ENCODE measurements around the gene PCAT6.
A peak's percentile ranks its signal among the peaks of the same experiment; 100 is the strongest.
"Not testable (repeated sequence)": the region's sequence is repeated elsewhere in the genome, so short reads cannot be mapped to it uniquely, and the experiment has no call there.

PCAT6 gene

DNA sequence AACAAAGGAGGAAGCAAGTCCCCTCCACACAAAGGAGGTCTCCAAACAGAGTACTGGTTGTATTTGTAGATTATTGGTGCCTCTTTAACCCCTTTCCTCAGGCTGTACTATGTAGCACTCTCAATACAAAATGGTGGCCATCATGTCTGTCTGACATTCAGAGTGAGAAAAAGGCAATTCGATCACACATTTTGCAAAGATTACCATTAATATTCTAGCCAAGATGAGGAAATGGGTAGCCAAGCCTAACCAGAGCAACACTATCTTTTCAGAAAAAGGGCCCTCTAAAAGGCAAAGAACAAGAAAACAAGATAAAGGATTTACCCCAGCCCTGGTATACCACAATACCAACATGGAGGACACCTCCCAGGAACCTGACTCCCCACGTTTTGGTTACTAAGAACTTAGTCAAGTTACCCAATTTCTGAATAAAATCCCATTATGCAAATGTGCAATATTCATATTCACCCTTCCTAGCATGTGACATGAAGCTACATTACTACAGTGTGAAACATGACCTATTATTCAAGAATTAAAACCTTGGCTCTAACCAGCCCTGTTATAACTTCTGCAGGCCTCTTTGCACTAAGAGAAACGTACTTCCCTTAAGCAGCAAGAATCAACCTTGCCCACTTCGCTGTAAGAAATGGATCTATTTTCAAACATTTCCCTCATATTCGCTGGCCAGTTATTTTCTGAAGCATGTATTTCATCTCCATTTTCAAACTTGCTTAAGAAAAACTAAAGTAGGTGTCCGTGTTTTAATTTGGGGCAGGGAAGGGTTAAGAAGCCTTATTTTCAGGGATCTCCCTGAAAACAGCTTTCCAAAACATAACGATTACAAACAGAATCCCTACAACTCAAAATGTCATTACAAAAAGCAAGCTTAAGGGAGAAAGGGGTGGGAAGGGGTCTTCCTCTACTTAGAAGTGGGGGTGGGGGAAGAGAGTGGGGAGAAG lies 4.6 kb upstream of the PCAT6 start:
- peak; percentile 45 for DNase-seq
- in situ Hi-C loops (cut with MboI; ENCODE audit: low pct_unique_long_range_greater_than_20kb, low sequenced_read_pairs) = no loop called here

DNA sequence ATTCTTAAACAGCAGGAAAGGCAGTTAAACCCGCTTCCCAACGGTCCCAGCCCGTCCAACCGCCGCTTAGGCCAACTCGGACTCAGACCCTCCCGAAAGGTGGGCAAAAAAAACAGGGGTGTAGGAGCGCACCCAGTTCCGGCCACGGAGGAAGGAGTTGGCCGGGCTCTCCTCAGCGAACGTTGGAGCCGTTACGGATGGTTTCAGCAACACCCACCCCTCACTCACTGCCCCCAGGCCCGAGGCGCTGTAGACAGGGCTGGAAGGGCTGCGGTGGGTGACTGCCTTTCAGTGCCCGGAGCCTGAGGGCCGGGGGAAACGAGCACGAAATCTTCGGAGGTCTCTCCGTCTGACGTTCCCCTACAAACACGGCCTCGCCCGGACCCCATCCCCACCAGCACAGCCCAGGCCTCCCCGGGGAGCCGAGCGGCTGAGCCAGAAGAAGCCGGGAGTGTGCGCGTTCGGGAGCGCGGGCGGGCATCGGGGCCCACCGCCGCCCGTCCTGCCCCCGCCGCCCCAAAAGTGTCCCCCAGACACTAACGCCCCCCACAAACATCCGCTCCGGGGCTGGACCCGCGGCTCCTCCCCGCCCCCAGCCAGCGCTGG lies 3.8 kb upstream of the PCAT6 start:
- in situ Hi-C loops (cut with MboI; ENCODE audit: low pct_unique_long_range_greater_than_20kb, low sequenced_read_pairs) = no loop called here
- peak; percentile 63 for DNase-seq

DNA sequence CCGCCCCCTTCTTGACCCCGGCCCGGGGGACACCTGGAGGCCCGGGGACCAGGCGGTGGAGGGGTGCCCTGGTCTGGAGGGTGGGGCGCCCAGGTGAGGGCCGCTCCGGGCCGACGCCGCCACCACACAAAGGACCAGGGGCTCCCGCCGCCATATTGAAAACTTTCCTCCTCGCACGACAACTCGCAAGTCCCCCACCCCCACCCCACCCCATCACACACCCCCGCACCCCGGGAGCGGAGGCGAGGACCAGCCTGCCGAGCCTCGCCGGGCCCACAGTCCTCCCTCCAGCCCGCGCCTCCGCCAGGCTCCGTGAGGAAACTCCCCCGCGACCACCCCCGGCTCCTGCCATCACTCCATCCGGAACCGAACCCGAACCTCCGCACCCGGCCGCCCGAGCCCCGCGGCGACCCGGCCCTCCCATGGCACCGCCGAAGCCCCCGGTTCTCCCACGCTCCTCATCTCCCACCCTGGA lies 3.3 kb upstream of the PCAT6 start:
- no peak for DNase-seq
- in situ Hi-C loops (cut with MboI; ENCODE audit: low pct_unique_long_range_greater_than_20kb, low sequenced_read_pairs) = no loop called here

DNA sequence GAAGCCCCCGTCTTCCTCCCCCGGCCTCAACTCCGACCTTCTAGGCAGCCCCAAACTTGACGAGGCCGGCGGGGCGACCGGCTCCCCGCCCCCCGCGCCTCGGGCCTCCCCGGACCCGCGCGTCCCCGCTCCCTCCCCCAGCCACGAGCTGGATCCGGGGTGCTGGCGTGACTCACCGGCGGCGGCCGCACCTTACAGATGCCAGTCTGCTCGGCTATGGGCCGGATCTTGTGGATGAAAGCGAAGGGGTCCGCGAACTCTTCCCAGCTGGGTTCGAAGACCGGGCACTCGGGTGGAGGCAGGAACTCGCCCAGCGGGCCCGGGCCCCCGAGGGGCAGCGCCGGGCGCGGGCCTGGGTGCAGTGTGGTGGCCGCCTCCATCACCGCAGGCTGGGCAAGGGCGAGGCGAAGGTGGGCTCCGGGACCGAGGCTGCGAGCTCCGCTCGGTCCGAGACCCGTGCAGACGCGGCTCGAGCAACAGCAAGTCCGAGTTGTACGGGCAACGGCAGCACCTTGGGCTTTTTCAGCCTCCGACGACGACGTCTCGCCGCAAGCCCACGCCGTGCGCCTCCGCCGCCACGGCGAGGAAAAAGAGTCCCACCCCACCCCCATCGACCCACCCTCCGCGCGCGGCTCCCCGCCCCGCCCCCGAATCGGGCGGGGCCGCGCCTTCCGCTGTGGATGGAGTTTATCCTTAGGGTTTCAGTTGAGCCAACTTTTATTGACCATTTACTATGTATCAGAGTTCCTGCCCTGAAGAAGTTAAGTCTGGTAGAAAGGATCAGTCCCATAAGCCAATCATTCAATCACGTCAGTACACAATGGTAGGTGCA lies 2.6 kb upstream of the PCAT6 start, which contains the start of gene KDM5B:
Gene KDM5B, minus strand, starts transcription at position 496 of the 832 bp plus-strand sequence. Its CDS starts 116 bp downstream, at position 380.
- in situ Hi-C loops (cut with MboI; ENCODE audit: low pct_unique_long_range_greater_than_20kb, low sequenced_read_pairs) = no loop called here
- peak; percentile 61 for DNase-seq

DNA sequence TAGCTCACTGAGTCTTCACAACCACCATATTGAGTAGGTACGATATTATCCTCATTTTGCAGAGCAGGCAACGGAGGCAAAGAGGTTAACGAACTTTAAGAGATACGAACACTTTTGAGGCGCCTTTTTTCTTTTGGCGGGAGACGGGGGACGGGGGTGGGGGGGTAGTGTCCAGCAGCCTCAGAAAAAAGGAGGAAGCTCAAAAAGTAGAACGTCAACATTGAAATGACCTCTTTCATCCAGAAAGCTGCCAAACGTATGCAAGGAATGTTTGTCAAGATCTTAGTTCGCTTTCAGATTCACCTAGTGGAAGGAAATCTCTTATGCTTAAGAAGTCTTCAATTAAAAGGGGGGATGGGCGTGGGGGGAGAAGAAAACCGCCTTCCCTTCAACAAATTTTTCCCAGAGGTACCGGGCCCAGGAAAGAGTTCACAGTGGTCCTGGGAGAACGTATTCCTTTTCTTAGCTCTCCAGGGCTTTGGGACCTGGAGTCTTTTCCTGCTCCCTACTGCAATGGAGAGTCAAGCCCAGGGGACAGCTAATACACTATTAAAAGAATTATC lies 1.1 kb upstream of the PCAT6 start:
- in situ Hi-C loops (cut with MboI; ENCODE audit: low pct_unique_long_range_greater_than_20kb, low sequenced_read_pairs) = no loop called here
- DNase-seq = no peak

DNA sequence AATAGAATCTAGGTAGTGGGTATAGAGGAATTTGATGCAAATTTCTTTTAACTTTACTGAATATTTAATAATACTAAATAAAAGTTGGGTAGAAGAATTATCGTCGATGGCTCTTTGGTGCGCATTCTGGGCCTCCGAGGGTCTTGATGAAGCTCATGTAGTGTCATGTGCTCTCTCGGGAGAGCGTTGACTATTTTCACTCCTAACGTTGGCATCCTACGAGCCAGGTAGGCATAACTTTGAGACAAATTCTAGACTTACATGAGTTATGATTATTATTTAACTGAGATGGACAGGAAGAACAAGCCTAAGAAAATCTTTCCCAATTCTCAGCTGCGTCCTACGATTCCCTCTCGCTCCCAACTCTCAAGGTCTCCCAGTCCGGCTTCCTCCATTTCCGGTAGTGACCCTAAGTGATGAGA lies 550 bp upstream of the PCAT6 start:
- no peak for DNase-seq
- in situ Hi-C loops (cut with MboI; ENCODE audit: low pct_unique_long_range_greater_than_20kb, low sequenced_read_pairs) = no loop called here

DNA sequence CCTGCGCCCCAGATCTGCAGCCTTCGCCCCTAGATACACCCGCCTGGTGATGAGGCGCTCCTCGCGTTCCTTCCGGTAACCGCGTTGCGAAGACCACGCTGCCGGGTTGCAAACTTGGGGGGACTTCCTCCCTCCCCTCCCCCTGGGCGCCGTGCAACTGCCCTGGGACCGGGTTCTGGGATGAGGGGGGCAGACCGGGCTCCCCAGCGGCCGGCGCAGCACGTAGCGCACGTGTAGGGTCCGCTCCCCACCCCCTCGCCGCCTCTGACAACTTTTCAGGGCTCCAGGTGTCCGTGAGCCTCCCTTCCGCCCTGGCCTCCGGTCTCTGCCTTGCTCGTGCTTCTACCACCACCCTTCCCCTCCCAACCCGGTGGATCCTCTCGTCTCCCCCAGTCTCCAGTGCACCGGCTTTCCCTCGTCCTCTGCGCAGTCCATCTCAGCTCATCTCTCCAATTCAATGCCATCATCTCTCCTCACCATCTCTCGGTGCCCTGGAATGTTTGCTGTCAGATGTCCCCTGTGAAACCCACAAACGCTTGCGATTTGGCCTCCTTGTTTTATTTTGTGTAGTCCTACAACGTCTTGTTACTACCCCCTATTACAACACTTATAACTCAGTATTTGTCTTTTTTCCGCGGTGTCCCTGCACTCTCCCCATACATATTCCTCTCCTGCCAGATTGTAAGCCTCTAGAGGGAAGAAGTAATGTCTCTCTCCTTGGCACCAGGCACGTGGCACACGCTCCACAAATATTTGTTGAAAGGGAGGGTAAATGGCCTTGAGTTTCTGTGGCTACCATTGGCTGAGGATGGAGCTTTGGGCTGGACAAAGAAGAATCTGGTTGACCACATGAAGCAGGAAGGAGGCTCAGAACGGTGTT lies 782 bp downstream of the PCAT6 start:
- DNase-seq = no peak

DNA sequence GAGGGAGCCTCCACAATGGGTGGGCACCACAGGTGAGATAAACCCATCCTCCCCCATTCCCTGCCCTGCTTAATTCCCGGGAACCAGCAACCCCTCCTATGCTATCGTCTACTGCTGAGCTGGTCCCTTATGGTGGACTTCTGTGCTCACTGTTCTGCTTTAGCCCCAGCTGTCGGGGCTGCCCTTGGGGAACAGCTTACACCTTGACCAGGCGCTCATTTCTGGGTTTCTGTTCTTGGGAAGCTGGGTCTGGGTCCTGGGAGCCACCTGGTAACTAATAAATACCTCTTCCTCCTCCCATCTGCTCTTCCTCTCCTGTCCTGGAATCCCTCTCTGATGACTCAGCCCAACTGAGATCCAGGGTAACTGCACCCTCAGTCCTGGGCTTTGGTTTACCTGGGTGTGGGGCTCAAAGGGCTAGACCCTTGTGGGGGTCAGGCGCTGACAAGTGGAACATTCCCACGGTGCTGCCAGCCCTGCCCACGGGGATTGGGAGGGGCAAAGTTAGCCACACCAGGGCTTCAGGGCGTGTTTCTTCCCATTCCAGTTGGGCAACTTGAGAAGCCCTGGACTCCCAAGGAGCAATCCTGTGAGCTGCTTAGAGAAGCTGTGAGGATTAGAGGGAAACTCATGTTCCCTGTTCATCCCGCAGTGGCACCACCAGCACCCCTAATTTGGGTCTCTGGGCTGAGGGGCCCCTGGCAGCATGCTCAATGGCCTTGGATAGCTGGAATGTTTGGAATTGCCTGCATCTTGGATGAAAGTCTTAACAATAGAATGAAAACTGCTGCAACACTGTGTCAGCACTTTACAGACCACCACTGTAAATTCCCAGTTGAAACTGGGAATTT lies 1.6 kb downstream of the PCAT6 start:
- in situ Hi-C loops (cut with MboI; ENCODE audit: low pct_unique_long_range_greater_than_20kb, low sequenced_read_pairs) = no loop called here
- no peak for DNase-seq

More for the DNA sequence above, 782 bp downstream of the PCAT6 start:
- in situ Hi-C loops (cut with MboI; ENCODE audit: low pct_unique_long_range_greater_than_20kb, low sequenced_read_pairs) = no loop called here

DNA sequence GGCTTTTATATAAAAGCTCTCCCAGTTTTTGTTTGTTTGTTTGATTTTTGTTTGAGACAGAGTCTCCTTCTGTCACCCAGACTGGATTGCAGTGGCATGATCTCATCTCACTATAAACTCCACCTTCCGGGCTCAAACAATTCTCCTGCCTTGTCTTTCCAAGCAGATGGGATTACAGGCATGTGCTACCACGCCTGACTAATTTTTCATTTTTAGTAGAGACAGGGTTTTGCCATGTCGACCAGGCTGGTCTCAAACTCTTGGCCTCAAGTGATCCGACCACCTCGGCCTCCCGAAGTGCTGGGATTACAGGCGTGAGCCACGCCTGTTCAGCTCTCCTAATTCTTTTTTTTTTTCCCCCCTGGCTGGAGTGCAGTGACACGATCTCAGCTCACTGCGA lies 4.4 kb downstream of the PCAT6 start:
- DNase-seq = no peak
- in situ Hi-C loops (cut with MboI; ENCODE audit: low pct_unique_long_range_greater_than_20kb, low sequenced_read_pairs) = no loop called here

DNA sequence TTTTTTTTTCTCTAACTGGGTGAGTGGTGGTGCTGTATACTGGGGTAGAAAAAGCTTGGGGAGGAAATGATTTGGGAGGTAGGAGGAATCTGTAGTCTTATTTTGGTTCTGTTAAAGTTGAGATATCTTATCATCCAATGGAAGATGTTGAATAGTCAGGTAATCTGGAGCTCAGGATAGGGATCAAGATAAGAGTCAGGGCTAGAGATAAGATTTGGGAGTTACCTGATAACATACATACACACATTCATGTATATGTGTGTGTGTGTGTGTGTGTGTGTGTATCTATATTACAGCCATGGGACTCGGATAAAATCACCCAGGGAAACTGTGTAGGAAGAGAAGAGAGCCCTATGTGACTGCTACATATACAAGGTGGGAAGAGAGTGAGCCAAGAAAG lies 8.1 kb downstream of the PCAT6 start:
- DNase-seq = no peak
- in situ Hi-C loops (cut with MboI; ENCODE audit: low pct_unique_long_range_greater_than_20kb, low sequenced_read_pairs) = no loop called here

DNA sequence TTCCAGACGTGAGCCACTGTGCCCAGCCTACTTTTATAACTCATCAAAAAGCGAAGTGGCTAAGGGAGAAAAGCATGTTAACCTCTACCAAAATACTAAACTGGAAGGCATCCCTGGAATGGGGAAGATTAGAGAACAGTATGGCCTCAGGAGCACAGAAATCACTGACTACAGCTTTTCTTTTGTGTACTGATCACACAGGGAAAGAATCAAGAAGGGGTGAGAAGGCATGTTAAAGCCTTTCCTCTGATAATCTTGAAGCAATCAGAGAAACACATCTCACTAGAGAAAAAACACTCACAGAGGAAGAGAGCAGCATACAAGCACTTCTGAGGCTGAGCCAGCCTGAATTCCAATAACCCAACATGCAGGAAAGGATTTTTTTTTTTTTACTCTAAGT lies 10.7 kb downstream of the PCAT6 start:
- in situ Hi-C loops (cut with MboI; ENCODE audit: low pct_unique_long_range_greater_than_20kb, low sequenced_read_pairs) = no loop called here
- DNase-seq = no peak

DNA sequence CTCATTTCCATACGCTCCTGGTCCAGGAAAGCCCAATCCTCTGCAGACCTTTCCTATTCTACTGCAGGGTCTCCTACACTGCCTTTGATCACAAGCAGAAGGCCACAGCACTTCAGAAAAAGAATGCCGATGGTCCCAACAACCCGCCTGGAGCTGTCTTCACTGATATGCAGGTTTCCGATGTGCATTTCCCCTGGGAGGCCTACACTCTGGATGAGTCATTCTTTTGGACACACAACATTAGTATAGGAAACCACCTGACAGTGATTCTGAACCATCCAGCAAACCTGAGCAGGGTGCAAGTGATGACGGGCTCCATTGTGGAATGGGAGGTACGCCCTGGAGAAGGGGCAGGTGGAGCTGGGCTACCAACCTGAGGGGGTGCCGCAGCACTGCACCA lies 15.0 kb downstream of the PCAT6 start:
- no peak for DNase-seq
- in situ Hi-C loops (cut with MboI; ENCODE audit: low pct_unique_long_range_greater_than_20kb, low sequenced_read_pairs) = no loop called here

DNA sequence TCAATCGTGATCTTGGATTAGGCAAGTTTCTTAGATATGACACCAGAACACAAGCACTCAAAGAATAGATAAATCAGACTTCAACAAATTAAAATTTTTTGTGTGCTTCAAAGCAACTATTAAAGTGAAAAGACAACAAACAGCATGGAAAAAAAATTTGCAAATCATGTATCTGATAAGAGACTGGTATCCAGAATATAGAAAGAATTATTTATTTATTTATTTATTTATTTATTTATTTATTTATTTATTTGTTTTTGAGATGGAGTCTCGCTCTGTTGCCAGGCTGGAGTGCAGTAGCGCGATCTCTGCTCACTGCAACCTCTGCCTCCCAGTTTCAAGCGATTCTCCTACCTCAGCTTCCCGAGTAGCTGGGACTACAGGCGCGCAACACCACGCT lies 18.5 kb downstream of the PCAT6 start:
- in situ Hi-C loops (cut with MboI; ENCODE audit: low pct_unique_long_range_greater_than_20kb, low sequenced_read_pairs); DNase-seq: not testable (repeated sequence)

DNA sequence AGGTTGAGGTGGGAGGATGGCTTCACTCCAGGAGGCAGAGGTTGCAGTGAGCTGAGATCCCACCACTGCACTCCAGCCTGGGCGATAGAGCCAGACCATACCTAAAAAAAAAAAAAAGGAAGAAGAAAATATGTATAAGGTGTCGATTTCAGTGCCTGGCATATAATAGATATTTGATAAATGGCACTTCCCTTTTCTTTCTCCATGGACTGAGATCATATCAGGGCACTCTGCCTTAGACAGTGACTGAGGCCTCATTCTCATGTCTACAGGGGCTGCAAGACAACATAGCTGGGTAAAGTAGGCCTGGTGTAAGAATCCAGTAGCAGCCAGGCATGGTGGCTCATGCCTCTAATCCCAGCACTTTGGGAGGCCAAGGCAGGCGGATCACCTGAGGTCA lies 21.2 kb downstream of the PCAT6 start:
- in situ Hi-C loops (cut with MboI; ENCODE audit: low pct_unique_long_range_greater_than_20kb, low sequenced_read_pairs) = no loop called here
- peak; percentile 75 for DNase-seq

DNA sequence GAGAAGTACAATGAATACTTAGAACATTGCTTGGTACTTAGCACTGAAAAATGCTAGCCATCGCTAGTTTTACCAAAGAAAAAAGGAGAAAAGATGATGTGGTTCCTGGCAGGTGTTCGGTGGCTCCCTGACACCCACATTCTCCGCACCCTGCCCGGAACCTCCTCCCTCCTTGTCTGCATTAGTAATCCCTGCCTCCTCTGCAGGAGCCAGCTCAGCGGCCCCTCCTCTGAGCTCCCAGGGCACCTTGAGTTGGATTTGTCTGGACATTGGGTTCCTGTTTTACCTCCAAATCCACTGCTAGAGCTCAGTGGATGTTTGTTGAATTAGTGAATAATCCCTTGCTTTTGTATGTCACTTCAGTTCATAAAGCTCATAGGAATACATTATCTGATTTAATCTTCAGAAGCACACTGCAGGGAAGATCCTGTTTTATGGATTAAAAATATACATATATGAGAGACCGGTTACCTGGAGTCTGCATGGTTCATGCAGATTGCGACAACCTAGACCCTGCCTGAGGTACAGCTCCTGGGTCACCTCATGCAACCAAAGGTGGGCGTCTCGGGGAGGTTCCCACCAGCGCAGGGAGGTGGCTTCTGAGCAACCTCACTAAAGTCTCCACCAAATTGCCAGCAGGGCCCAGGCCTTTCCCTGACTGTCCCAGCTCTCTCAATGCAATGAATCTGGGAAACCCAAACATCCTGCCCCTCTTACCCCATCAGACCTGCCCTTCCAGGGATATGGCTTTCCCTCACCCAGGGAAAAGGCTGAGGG lies 24.2 kb downstream of the PCAT6 start:
- DNase-seq = no peak
- in situ Hi-C loops (cut with MboI; ENCODE audit: low pct_unique_long_range_greater_than_20kb, low sequenced_read_pairs) = no loop called here

DNA sequence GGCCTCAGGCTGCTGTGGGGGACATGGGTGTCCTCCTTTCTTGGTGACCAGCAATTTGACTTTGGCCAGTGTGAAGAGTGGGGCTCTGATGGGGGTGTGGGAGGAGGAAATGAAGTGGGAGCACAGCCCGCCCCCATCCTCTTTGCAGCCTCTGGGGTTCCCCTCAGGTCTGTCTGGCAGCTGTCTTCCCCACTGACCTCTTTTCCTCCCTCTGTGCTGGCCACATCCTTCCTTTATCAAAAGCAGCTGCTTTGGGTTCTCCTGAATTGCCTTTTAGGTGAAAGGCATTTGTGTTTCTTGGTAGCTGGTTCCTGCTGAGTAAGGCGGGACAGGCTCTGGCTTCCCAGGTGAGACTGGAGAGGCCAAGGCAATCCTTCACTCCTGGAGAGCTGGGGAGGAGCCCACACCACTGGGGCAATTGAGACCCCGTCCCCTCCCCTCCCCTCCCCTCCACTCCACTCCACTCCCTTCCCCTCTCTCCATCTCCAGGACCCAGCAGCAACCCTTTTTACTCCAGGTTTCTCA lies 24.9 kb downstream of the PCAT6 start:
- peak; percentile 35 for DNase-seq
- in situ Hi-C loops (cut with MboI; ENCODE audit: low pct_unique_long_range_greater_than_20kb, low sequenced_read_pairs) = no loop called here

Data from KBM-7 (cell line).